ENCODE data around the gene PLEKHA1. TPM values are rescaled to one million over a fixed set of nuclear protein-coding genes. Genes with fewer than 3 reads are reported as not detected.

PLEKHA1 gene
- total RNA-seq, 3 donors from 2014 or later = 39.1 to 55.0 (median 41.2) TPM

- Histone ChIP-seq H3K9me3 (no peaks in the 10 kb centered on the region), H3K36me3 (ENCODE audit: low read depth) (no peaks in the 10 kb centered on the region), H3K4me1 (ENCODE audit: low read depth) (no peaks in the 10 kb centered on the region), H3K4me3 (peak overlapping the region; percentile 68)
- peak; percentile 68 to 86 (median 85) for DNase-seq
- no peak for TF ChIP-seq CTCF (IDR thresholded peaks at IDR 0.05)
- peak; percentile 73 for ATAC-seq
- intact Hi-C loops (cut with DNase I, micrococcal nuclease) = no loop called here
Measured at GRCh38 chr10:122374859-122375678, 561 bp downstream of the PLEKHA1 start.

GRCh38 chr10:122375679-122376160 lies 1.2 kb downstream of the PLEKHA1 start:
- no peaks in the 10 kb centered on the region for H3K36me3 ChIP-seq (ENCODE audit: low read depth)
- no peaks in the 10 kb centered on the region for H3K4me1 ChIP-seq (ENCODE audit: low read depth)
- TF ChIP-seq CTCF (IDR thresholded peaks at IDR 0.05) = no peak
- H3K4me3 ChIP-seq = peak overlapping the region; percentile 68
- intact Hi-C loops (cut with DNase I, micrococcal nuclease) = no loop called here
- H3K9me3 ChIP-seq = no peaks in the 10 kb centered on the region
- peak; percentile 0 for ATAC-seq
- no peak for DNase-seq

- Histone ChIP-seq H3K4me3 (no peak overlapping the region), H3K36me3 (ENCODE audit: low read depth) (no peaks in the 10 kb centered on the region), H3K9me3 (no peaks in the 10 kb centered on the region), H3K4me1 (ENCODE audit: low read depth) (no peaks in the 10 kb centered on the region)
- no peak for DNase-seq
- ATAC-seq = no peak
- TF ChIP-seq CTCF (IDR thresholded peaks at IDR 0.05) = no peak
- intact Hi-C loops (cut with DNase I, micrococcal nuclease) = no loop called here
Measured at GRCh38 chr10:122376364-122376961, 2.0 kb downstream of the PLEKHA1 start.

GRCh38 chr10:122379041-122379440 lies 4.5 kb downstream of the PLEKHA1 start:
- no peaks in the 10 kb centered on the region for H3K4me1 ChIP-seq (ENCODE audit: low read depth)
- ATAC-seq (no peak), DNase-seq (no peak)
- no peak overlapping the region for H3K4me3 ChIP-seq
- no peaks in the 10 kb centered on the region for H3K9me3 ChIP-seq
- intact Hi-C loops (cut with DNase I, micrococcal nuclease) = no loop called here
- H3K36me3 ChIP-seq (ENCODE audit: low read depth) = no peaks in the 10 kb centered on the region
- no peak for TF ChIP-seq CTCF (IDR thresholded peaks at IDR 0.05)

GRCh38 chr10:122379537-122379936 lies 5.0 kb downstream of the PLEKHA1 start:
- Histone ChIP-seq H3K4me3 (no peak overlapping the region), H3K36me3 (ENCODE audit: low read depth) (no peaks in the 10 kb centered on the region), H3K9me3 (no peaks in the 10 kb centered on the region), H3K4me1 (ENCODE audit: low read depth) (no peaks in the 10 kb centered on the region)
- intact Hi-C loops (cut with DNase I, micrococcal nuclease) = no loop called here
- DNase-seq = no peak
- no peak for TF ChIP-seq CTCF (IDR thresholded peaks at IDR 0.05)
- ATAC-seq = no peak

Data from mucosa of descending colon (tissue), 3 donors.